ENCODE data around the gene RBM24. TPM values are rescaled to one million over a fixed set of nuclear protein-coding genes. Genes with fewer than 3 reads are reported as not detected.

RBM24 gene
- total RNA-seq (2014; rRNA removed; shearing (Covaris generic)) = 1.8 and 2.7 TPM in 2 replicates

DNA sequence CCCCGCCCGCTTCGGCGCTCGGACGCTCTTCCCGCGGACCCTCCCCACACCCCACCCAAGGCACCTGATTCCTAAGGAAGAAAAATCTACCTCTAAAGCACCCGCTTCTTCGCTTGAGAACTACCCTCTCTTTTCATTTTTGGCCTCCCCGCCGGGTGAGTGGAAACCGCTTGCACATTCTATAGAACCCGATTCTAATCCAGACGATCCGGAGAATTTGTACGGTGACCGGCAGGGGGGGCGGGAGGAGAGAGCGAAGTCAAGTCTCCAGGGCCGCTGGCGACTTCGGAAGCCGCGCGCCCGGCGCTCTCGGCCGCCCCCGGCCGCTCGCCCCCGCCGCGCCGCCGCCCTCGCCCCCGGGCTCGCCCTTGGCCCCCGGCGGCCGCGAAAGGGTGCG lies at the start of gene RBM24:
Gene RBM24, plus strand, starts transcription at position 262 of the 397 bp plus-strand sequence. CDS start 221 bp downstream, outside the sequence.
- DNase-seq (ENCODE audit: low spot score) = peak; percentile 56
- in situ Hi-C loops (cut with HindIII; ENCODE audit: low sequenced_read_pairs) = no loop called here

DNA sequence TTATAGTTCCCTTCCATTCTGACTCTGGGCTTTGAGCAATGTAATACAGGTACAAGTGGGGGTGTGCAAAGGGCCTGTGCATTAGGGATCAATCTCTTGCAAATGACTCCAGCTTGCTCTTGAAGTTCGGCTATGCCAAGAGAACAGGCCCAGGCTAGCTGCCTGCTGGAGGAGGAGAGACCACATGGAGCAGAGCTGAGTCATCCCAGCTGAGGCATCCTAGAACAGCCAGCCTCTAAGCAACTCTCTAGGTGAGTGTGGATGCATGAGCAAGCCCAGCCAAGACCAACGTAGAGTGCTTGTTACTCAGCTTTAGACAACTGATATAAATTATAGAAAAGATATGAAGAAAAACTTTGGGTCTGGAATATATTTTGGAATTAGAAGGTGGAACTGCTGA lies 47.6 kb upstream of the RBM24 start:
- in situ Hi-C loops (cut with HindIII; ENCODE audit: low sequenced_read_pairs) = no loop called here
- no peak for DNase-seq (ENCODE audit: low spot score)

DNA sequence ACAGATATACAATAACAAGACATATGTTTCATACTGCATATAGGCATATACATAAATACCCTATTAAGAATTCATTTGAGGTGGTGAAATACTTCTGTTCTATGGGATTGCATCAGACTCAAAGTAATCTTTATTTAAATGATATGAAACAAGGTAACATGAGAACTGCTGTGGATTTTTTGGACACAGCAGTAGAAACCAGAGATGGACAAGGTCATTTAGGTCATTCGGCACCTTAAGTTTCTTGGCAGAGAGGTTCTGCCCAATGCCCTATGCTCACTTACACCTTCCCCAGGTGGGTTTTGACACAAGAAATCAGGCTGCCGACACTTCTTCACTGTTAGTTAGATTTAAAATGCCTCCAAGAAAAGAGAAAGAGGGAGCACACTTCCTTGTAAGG lies 43.9 kb upstream of the RBM24 start:
- no peak for DNase-seq (ENCODE audit: low spot score)
- in situ Hi-C loops (cut with HindIII; ENCODE audit: low sequenced_read_pairs) = no loop called here

DNA sequence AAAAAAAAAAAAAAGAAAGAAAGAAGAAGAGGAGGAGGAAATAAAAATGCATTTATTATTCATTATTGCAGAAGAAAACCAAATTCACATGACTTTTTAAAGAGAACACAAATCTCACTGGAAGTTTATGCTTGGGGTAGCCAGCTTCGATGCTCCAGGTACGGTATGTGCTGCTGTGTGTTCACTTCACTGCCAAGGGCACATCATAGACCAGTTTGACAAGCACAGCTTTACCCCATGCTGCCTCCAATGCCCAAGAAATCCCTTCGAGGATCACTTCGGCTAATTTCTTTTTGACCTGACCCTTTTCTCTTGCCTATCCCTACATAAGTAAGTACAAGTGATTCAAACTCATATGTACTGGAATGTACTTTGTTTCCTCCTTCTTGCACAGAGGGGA lies 41.9 kb upstream of the RBM24 start:
- in situ Hi-C loops (cut with HindIII; ENCODE audit: low sequenced_read_pairs) = no loop called here
- no peak for DNase-seq (ENCODE audit: low spot score)

DNA sequence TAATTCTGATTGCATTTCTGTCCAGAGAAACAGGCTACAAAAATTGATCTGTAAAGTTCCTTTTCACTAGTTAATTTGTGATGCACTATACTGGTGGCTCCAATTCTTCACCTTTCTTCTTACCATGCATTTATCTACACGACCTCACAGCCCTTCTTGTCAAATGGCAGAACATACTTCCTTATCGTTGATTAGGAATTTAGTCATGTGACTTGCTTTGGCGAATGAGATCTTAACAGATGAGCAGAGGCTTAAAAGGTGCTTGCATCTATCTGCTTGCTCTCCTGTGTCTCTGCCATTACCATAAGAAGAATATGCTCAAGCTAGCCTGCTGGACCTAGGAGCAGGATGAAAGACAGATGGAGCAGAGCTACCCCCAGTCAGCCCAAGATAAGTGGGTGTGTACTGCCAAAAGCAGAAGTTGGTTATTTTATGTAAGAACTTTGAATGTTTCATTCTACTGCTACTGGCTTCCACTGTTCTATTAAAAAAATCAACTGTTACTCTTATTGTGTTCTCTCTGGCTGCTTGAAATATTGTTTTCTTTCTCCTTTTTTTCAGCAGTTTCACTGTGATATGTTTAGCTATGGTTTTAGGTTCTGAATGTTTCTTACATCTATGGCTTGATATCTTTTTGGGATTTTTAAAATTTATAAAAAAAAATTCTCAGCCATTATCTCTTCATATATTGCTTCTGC lies 40.2 kb upstream of the RBM24 start:
- in situ Hi-C loops (cut with HindIII; ENCODE audit: low sequenced_read_pairs) = no loop called here
- no peak for DNase-seq (ENCODE audit: low spot score)

DNA sequence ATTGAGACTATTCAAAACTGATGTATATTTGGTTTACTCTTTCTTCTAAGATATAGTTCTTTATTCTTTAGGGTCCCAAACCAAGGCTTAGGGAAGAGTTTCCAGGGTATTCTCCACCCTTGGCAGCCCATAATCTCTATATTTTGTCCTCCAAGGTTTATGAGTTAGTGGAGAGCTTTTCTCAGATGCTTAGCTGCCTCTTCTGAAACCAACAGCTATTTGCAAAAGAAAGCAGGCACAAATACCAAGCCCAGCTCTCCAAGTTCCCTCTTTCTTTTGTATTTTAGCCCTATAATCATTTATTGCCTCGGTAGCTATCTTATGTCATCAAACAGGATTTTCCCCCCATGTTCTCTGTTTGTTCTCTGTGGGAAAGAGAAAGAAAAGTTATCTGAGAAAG lies 39.1 kb upstream of the RBM24 start:
- no peak for DNase-seq (ENCODE audit: low spot score)
- in situ Hi-C loops (cut with HindIII; ENCODE audit: low sequenced_read_pairs) = no loop called here

DNA sequence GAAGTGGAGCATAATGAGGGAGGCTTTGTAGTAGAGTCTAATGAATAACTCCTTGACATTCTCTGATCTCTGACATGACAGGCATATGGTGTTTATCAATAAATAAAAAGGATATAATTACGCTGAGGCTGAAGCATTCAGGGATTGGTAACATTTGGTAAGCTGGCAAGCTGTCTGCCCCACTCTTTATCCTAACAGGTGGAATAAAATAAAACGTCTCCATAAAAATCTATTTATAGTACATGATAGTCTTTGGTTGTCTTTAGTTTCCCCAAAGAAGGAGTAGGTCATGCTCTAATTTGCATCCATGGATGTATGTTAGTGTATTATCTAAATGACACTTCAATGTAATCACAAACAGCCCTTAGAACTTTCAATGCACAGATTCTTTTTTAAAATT lies 30.9 kb upstream of the RBM24 start:
- in situ Hi-C loops (cut with HindIII; ENCODE audit: low sequenced_read_pairs) = no loop called here
- DNase-seq (ENCODE audit: low spot score) = no peak

DNA sequence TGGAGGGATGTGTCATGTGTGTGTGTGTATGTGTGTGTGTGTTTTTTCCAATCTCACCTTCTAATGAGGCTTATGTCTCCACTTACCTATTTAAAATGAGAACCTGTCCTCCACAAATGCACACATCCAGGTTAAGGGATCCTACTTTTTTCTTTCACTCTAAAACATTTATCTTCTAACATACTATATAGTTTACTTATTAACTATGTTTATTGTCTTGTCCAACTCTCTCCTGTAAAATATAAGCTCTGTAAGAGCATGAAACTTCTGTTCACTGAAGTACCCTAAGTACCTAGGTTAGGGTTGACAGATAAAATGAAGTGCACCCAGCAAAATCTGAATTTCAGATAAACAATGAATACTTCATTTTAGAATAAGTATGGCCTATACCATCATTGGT lies 29.2 kb upstream of the RBM24 start:
- no peak for DNase-seq (ENCODE audit: low spot score)
- in situ Hi-C loops (cut with HindIII; ENCODE audit: low sequenced_read_pairs) = no loop called here

DNA sequence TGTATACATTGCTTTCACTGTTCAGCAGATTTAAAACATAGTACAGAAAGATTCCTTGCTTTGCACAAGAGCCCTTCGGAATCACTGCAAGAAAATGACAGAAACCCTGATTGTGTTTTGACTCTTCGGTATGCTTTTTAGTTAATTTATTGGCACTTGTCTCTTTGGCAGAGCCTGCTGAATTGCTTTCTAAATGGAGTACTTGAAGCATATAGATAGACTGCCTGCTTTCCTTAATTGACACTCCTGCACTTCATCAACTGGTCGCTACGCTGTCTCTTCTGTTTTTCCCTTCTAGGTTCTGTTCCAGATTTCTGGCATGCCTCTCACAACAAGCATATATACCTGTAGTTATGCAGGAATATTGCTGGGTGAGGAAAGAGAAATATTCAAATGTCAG lies 22.4 kb upstream of the RBM24 start:
- in situ Hi-C loops (cut with HindIII; ENCODE audit: low sequenced_read_pairs) = no loop called here
- DNase-seq (ENCODE audit: low spot score) = no peak

DNA sequence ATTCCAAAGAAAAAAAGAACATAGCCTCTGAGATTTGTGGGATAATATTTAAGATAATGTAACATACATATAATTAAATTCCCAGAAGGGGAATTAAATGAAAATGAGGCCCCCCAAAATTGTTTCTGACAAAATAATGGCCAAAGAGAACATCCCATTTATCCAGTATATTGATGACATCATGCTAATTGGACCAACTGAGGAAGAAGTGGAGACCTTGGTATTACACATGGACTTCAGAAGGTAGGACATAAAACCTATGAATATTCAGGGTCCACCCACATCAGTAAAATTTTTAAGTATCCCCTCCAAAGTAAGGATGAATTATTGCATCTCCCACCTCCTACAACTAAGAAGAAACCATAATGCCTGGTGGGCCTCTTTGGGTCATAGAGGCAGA lies 15.6 kb upstream of the RBM24 start:
- in situ Hi-C loops (cut with HindIII; ENCODE audit: low sequenced_read_pairs) = no loop called here

DNA sequence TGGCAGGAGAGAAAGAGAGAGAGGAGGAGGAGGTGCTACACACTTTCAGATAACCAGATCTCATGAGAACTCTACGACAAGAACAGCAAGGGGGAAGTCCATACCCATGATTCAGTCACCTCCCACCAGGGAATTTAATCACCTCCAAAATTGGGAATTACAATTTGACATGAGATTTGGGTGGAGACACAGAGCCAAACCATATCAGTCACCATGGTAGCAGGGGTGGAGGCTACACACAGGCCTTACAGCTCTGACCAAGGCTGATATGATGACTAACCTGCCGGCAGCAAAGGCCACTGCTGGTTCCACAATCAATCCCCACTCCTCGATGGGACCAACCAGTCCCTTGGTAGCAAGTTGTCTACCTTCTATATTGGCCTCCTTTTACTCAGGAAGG lies 13.6 kb upstream of the RBM24 start:
- no peak for DNase-seq (ENCODE audit: low spot score)
- in situ Hi-C loops (cut with HindIII; ENCODE audit: low sequenced_read_pairs) = no loop called here

More for the DNA sequence above, 15.6 kb upstream of the RBM24 start:
- no peak for DNase-seq (ENCODE audit: low spot score)

DNA sequence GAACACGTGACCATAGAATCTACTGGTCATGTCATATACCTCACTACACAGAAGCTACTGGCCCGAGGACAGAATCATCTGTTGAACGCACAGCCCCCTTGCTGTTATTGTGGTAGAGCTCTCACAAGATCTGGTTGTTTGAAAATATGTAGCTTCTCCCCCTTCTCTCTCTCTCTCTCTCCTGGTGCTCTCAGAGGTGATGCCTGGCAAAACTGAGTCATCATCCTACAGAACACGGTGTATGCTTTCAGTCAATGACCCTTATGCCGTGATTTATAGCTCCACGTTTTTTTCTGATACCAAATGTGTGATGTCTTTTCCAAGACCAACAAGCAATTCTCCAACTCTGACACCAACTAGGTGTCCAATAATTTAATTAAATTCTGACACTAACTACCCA lies 13.0 kb upstream of the RBM24 start:
- DNase-seq (ENCODE audit: low spot score) = no peak
- in situ Hi-C loops (cut with HindIII; ENCODE audit: low sequenced_read_pairs) = no loop called here

DNA sequence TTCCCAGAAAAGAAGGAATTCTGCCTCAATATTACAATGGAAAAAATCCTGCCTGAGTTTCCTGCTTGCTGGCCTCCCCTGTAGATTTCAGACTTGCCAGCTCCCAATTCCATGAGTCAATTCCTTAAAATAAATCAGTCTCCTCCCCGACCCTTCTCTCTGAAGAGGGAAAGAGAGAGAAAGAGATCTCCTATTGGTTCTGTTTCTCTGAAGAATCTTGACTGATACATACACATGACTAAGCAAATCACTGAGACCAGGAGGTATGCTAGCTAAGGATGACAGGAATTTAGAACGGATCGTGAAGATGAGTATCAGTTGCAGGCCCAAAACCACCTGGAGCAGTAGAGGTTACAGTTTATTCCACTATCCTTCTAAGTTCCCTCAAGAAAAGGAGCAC lies 11.3 kb upstream of the RBM24 start:
- no peak for DNase-seq (ENCODE audit: low spot score)
- in situ Hi-C loops (cut with HindIII; ENCODE audit: low sequenced_read_pairs) = no loop called here

DNA sequence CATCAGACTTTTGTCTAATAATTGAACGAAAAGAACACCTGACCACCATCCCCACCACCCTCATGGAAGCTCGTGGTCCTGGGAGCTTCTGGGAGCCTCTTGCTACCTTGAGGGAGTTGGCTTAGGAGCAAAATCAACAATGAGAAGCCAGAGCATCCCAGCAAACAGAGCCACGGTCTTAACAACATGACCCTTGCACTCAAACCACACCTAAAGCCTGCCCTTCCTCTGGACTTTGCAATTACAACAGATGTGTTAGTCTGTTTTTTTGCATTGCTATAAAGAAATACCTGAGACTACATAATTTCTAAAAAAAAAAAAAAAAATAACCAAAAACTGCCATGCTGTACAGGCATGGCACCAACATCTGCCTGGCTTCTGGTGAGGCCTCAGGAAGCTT lies 9.5 kb upstream of the RBM24 start:
- in situ Hi-C loops (cut with HindIII; ENCODE audit: low sequenced_read_pairs) = no loop called here
- DNase-seq (ENCODE audit: low spot score) = no peak

DNA sequence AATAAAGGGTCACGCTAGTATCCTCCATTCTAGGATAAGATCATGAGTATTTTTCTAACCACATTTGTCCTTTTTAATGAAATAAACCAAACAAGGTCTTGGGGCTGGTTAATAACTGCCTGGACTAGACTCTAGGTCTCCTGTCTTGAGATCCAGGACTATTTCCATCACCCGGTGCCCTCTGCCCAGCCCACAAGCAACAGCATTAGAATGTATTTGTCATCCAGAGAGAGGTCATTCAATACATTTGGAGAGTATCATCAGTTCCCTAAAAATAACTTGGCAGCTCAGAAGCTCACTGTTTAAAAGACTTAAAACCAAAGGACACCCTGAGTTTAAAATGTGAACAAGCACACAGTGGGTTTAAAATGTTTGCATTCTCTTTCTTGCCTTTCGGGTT lies 4.4 kb upstream of the RBM24 start:
- peak; percentile 3 for DNase-seq (ENCODE audit: low spot score)
- in situ Hi-C loops (cut with HindIII; ENCODE audit: low sequenced_read_pairs) = no loop called here

DNA sequence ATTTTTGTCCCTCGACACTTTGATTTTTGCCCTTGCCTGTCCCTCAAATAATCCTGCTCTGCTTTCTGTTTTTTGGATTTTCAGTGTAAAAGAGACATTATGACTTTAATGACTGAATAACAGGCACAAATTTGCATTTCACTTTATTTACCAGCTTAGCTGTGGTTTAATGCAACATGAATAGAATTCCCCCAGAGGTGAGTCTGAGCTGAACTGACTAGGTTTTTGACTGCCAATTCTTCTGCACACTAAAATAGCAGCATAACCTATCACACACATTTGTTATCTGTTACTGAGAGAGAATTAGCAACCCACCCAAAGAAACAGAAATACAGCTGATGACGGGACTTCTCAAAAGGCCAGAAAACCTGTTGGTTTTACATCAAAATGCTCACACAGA lies 3.9 kb upstream of the RBM24 start:
- in situ Hi-C loops (cut with HindIII; ENCODE audit: low sequenced_read_pairs) = no loop called here
- peak; percentile 5 for DNase-seq (ENCODE audit: low spot score)

DNA sequence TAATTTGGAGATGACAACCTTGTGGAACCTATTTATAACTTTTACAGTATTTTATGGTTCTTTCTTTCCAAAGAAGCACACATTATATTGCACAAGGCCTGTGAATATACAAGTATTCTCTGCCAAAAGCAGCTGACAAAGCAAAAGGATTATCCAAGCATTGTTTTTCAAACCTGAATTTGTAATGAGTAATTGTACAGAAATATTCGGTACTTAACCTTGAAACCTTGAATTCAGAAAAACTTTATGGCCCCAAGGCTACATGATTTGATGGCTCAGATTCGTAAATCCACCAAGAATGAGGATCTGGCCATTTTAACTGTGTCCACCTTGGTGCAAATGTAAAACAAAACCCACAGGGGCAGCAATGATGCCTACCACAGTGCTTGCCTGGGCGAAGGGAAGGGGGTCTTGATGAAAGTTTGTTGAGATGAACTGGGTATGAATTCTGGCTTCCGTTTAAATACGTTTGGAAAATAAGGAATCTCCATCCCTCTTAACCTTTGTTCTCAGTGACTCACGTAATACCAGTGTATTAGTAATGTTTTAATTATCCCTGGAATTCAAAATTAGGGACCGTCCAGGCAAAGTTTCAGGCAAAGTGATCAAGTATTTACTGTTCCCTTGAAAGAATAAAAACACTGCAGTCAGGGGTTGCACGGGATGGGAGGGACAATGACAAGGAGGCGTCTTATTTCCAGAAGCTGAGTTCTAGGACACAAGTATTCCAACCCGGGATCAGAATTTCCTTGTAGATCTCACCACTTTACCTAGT lies 2.7 kb upstream of the RBM24 start:
- in situ Hi-C loops (cut with HindIII; ENCODE audit: low sequenced_read_pairs) = no loop called here
- DNase-seq (ENCODE audit: low spot score) = peak; percentile 6

DNA sequence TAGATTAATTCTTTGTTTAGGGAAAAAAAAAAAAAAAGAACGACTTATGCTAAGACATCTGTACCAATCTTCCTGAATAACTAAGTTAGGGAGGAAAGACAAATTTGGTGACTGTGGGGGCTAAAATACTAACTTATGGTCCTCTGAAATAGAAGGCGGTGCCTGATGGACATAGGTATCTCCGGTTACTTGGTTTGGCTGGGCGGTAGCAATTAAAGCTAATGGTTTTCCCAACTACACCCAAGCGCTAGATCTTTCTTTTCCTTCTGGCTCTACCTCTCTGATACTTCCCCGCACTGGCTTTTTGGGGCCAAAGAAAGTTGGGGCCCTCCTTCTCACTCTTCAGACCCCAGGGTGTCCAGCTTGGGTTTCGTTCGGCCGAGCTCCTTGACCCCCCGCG lies 1.0 kb upstream of the RBM24 start:
- DNase-seq (ENCODE audit: low spot score) = peak; percentile 25
- in situ Hi-C loops (cut with HindIII; ENCODE audit: low sequenced_read_pairs) = no loop called here

DNA sequence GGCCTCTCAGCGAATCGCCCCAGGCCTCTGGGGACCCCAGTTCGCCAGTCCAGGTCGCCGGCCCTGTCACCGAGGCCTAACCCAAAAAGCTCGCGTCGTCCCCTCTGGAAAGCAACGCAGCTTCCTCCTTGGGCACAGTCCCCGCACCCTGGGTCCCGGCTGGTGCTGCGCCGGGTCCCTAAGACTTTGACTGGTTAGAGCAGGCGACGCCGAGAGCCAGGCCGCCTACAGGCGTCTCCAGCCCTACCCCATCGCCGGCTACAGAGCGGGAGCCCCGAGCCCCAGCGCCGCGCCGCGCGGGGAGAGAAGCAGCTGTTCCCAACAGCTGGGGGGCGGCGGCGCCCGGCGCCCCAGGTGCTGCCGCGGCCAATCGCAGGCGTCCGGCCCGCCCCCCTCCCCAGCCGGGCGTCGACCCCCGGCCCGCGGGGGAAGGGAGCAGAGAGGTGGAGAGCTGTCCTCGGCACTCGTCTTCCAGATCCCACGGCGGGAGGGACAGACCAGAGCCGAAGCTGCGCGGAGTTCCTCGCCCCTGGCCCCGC lies 540 bp upstream of the RBM24 start:
- in situ Hi-C loops (cut with HindIII; ENCODE audit: low sequenced_read_pairs) = no loop called here
- peak; percentile 41 for DNase-seq (ENCODE audit: low spot score)

Data from G401 (cell line).